Measurements from ENCODE around the gene ADAMTS13. TPM values are rescaled to one million over a fixed set of nuclear protein-coding genes. Genes with fewer than 3 reads are reported as not detected.

Gene ADAMTS13
- total RNA-seq, 1 donor from 2014 or later, result 3.6 TPM

DNA sequence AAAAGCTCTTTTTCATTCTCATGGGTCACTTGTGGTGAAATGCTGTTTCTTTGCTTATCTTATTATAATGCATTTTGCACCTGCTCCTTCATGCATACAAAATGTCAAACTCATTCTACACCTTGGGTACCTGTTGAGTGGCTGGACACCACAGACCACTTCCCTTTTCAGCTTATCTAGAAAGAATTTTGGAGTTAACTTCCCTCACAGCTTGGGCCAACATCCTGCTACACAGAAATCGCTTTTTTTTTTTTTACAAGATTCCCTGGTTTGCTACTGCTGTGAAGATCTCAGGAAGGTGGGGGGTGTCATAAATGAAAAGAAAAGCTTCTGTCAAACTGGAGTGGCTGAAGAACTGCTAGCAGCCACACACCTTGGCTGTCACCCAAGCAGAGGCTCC lies 7.0 kb upstream of the ADAMTS13 start:
- intact Hi-C loops (cut with DNase I), result loop anchor here (5.0 to 10.0 kb wide), 3 partner anchors 38 to 310 kb away; partner anchors contain the start of genes SLC2A6, STKLD1 and SURF4
- ATAC-seq (no peak), DNase-seq (ENCODE audit: missing footprints) (no peak)

DNA sequence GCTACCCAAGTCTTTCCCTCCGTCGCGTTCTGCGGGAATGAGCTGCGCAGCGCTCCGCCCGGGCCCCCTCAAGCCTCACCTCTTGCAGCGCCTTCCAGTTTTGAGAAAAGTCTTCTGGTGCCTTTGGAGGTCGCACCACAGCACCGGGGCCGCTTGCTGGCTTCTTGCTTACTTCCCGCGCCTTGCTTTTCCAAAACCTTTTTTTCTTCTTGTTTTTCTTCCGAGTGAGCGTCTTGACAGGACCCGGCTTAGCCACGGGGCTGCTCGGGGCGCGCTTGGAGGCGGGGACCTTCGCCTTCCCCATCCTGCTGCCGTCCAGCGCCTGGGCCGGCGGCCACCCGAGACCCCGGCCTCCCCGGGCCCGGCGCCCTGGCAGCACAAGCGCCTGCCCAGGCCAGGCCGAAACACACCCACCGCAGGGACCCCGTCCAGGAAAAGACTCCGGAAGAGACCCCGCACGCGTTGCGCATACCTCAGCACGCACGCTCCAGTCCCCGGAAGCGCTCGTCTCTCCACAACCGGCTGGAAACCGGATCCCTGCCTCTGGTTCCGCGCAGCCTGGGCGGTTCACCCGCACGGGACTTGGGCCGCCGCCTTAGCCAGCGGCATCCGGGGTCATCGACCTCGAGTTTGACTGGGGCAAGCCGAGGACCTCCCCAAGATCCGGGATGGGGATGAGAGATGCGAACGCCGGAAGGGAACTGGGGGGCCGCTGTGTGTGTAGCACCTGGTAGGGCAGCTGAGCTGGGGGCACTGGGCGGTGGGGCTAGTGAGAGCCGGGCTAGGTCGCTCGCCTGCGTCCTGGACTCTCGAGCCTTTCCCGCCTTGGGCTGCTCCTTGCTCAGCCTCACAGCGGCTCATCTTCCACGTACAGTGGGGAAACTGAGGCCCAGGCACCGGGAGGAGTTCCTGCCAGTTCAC lies 4.4 kb upstream of the ADAMTS13 start, which contains the start of gene REXO4:
Gene REXO4, minus strand, starts transcription at position 470 of the 921 bp plus-strand sequence. Its CDS starts 166 bp downstream, at position 304.
- peak; percentile 97 for ATAC-seq
- peak; percentile 92 for DNase-seq (ENCODE audit: missing footprints)
- intact Hi-C loops (cut with DNase I), result loop anchor here (5.0 to 10.0 kb wide), 3 partner anchors 40 to 307 kb away; partner anchors contain the start of genes SLC2A6, STKLD1 and SURF4

DNA sequence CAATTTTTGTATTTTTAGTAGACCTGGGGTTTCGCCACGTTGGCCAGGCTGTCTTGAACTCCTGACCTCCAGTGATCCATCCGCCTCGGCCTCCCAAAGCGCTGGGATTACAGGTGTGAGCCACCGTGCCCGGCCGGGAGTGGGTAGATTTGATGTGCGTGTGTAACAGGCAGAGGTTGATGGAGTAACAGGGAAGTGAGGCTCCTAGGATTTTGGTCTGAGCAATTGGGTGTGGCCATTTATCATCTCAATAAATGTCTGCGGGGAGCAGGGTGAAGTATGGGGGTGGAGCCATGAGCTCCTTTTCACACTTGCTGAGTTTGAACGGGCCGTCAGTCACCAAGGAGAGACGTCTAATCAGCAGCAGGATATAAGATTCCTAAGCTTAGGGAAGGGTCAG lies 3.2 kb upstream of the ADAMTS13 start:
- intact Hi-C loops (cut with DNase I), result loop anchor here (5.0 to 10.0 kb wide), 3 partner anchors 42 to 306 kb away; partner anchors contain the start of genes SLC2A6, STKLD1 and SURF4
- DNase-seq (ENCODE audit: missing footprints) (no peak), ATAC-seq (no peak)

DNA sequence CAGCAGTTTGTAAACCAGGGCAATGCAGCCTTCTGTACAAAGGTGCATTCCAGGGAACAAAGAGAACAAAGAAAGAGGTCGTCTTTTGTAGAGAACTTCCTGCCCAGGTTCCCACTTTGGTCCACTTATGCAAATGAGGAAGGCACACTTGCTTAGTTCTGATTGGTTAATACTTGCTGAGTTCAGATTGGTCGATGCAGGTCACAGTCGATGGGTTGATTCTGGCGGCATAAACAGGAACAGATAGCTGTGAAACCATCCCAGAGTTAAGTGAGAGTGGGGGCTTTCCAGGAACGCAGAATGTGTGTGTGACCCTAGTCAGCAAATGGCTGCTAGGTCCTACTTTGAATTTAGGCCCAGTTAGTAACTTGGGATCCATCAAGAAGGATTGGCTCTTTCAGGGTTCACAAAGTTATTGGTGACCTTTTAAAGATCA lies 1.8 kb upstream of the ADAMTS13 start:
- ATAC-seq, result no peak
- no peak for DNase-seq (ENCODE audit: missing footprints)
- intact Hi-C loops (cut with DNase I), result no loop called here

DNA sequence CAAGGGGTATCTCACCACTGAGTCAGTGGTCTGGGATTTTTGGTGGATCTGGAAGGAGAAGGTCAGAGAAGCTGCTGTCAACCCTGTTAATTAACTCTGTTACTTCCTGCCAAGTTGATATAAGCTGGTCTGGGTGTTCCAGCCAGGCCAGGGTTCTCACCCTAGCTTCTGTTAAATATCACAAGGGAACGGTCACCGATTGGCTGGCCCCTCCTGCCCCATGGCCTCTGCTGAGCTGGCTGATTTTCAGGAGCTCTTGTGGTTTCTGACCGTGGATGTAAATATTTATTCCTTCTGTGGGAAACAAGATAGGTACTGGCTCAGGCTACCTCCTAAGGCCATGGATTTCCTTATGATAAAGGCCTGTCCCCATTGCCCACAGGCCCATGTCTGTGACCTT lies 1.0 kb downstream of the ADAMTS13 start:
- DNase-seq (ENCODE audit: missing footprints) (no peak), ATAC-seq (no peak)
- intact Hi-C loops (cut with DNase I), result no loop called here

DNA sequence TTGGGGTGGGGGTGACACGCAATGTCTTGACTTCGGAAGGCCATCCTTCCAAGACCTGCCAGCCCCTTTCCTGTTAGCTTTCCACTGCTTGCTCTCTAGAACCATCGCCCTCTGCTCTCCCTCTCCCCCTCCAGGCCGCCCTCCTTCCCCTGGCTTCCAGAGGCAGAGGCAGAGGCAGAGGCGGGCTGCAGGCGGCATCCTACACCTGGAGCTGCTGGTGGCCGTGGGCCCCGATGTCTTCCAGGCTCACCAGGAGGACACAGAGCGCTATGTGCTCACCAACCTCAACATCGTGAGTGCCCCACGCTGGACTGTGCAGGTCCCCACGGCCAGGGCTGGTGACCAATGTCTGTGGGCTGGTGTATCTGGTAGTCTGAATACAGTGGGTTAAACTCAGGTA lies 2.0 kb downstream of the ADAMTS13 start:
- intact Hi-C loops (cut with DNase I), result no loop called here
- ATAC-seq (no peak), DNase-seq (ENCODE audit: missing footprints) (no peak)

DNA sequence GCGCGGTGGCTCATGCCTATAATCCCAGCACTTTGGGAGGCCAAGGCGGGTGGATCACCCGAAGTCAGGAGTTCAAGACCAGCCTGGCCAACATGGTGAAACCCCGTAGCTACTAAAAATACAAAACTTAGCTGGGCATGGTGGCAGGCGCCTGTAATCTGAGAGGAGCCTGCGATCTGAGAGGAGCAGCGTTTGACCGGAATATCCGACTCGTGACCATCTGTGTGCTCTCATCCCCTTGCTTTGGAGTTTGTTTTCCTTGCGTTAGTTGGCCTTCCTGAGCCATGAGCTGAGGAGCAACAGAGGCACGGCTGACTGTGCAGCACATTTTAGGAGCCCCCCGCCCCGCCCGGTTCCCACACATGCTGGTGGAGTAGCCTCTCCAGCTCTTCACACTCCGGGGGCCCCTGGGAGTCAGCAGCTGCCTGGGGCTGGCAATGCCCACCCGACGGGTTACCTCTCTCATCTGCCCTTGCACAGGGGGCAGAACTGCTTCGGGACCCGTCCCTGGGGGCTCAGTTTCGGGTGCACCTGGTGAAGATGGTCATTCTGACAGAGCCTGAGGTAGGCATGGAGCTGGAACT lies 3.0 kb downstream of the ADAMTS13 start:
- intact Hi-C loops (cut with DNase I), result no loop called here
- no peak for ATAC-seq

DNA sequence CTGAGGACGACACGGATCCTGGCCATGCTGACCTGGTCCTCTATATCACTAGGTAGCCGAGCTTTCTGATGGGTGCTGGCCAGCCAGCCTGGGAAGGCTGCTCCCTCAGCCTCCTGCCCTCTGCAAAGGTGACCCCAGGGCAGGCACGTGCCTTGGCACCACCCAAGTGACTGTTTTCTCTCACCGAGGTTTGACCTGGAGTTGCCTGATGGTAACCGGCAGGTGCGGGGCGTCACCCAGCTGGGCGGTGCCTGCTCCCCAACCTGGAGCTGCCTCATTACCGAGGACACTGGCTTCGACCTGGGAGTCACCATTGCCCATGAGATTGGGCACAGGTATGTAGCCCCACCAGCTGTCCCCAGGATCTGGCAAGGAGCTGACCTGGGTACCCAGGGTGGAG lies 3.8 kb downstream of the ADAMTS13 start:
- no peak for DNase-seq (ENCODE audit: missing footprints)

More for the DNA sequence above, 3.0 kb downstream of the ADAMTS13 start:
- DNase-seq (ENCODE audit: missing footprints), result no peak

DNA sequence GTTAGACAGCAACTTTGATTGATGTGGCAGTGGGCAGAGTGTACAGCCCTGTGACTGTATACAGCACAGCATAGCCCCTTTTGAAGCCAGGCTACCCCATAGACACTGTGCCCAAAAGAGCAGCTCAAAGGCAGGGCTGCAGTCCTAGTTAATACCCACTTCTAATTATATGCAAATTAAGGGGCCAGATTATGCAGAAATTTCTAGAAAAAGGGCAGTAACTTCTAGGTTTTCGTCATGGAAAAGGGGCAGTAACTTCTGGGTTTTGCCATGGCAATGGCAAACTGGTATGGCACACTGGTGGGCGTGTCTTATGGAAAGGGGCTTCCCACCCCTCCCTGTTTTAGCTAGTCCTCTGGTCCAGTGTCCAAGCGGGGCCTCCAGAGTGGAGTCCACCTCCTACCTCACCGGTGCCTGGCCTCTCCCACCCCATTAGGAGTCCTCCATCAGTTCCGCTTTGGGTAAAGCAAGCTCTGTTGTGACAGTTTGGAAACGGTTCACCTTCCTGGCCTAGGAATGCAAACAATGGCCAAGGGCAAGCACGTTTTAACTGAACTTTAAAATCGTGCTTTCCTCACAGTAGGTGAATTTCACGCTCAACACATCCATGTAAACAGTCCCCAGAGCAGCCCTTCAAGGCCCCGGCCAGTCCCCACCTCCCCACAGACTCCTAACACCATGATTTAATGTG lies 5.6 kb downstream of the ADAMTS13 start:
- ATAC-seq, result no peak
- DNase-seq (ENCODE audit: missing footprints), result no peak
- intact Hi-C loops (cut with DNase I), result no loop called here

More for the DNA sequence above, 3.8 kb downstream of the ADAMTS13 start:
- intact Hi-C loops (cut with DNase I), result no loop called here
- ATAC-seq, result no peak

DNA sequence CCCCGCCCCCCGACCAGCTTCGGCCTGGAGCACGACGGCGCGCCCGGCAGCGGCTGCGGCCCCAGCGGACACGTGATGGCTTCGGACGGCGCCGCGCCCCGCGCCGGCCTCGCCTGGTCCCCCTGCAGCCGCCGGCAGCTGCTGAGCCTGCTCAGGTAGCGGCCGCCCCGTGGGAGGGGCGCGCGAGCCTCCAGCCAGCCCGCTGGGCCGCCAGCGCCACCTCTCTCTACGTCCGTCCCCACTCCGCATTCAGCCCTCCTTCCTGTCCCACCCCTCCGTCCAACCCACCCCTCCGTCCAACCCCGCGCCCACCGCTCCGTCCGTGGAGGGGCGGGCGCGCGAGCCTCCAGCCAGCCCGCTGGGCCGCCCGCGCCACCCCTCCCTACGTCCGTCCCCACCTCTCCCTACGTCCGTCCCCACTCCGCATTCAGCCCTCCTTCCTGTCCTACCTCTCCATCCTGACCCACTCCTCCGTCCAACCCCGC lies 6.5 kb downstream of the ADAMTS13 start:
- DNase-seq (ENCODE audit: missing footprints), result no peak
- peak; percentile 23 for ATAC-seq
- intact Hi-C loops (cut with DNase I), result no loop called here

DNA sequence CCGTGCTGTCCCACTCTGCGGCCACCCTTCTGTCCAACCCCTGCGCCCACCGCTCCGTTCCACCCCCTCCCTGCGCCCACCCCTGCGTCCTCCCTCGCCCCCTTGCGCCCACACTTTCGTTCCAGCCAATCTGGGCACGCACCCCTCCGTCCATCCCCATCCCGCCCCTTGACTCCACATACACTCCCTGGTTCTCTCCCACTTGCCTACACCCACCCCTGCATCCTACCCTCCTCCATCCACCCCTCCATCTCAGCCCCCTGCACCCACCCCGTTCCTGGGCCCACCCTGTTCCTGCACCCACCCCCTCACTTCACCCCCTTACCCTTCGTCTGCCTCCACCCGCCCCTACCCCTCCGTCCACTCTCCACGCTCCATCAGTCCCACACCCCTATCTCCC lies 7.0 kb downstream of the ADAMTS13 start:
- intact Hi-C loops (cut with DNase I), result no loop called here
- no peak for ATAC-seq
- DNase-seq (ENCODE audit: missing footprints), result no peak

DNA sequence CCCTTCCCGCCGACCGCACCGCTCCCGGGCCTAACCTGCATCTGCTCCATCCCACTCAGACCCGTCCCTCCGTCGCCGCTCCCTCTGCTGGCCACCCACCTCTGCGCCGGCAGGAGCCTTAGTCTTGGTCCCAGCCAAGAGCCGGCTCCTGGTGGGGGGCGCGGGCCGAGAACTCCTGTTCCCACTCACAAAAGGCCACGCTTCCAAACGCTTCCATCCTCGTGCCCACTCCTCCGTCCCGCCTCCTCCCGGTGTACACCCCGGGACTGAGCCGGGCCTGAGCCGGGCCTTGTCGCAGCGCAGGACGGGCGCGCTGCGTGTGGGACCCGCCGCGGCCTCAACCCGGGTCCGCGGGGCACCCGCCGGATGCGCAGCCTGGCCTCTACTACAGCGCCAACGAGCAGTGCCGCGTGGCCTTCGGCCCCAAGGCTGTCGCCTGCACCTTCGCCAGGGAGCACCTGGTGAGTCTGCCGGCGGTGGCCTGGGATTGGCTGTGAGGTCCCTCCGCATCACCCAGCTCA lies 7.5 kb downstream of the ADAMTS13 start:
- DNase-seq (ENCODE audit: missing footprints) (no peak), ATAC-seq (peak; percentile 53)
- intact Hi-C loops (cut with DNase I), result no loop called here

DNA sequence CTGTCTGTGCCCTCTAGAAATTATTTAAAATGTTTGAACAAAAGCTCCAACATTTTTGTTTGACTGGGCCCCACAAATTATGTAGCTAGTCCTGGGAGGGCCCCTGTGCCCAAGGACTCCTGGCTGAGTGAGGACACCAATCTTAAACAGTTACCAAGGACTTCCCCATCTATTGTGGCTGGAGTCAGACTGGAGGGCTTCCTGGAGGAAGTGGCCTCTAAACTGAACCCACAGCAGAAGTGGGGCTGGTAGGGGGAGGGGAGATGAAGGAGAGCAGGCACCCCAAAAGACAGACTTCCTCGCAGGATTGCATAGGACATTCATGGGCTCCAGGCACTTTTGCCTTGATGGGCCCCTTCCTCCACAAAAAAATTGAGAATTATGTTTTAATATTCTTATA lies 8.1 kb downstream of the ADAMTS13 start:
- DNase-seq (ENCODE audit: missing footprints) (no peak), ATAC-seq (no peak)
- intact Hi-C loops (cut with DNase I), result no loop called here

DNA sequence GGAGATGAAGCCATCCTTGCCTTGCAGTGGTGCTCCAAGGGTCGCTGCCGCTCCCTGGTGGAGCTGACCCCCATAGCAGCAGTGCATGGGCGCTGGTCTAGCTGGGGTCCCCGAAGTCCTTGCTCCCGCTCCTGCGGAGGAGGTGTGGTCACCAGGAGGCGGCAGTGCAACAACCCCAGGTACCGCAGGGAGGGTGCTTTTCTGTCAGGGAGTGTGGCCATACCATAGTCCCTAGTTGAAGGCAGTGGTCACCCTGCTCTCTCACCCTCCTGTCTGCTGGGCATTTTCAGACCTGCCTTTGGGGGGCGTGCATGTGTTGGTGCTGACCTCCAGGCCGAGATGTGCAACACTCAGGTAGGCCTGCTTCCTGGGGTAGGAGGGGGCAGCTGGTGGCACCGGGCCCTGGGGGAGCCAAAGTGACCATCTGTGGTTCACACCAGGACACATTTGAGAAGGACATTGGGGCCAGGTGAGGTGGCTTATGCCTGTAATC lies 11.2 kb downstream of the ADAMTS13 start:
- no peak for DNase-seq (ENCODE audit: missing footprints)
- no peak for ATAC-seq
- intact Hi-C loops (cut with DNase I), result no loop called here

DNA sequence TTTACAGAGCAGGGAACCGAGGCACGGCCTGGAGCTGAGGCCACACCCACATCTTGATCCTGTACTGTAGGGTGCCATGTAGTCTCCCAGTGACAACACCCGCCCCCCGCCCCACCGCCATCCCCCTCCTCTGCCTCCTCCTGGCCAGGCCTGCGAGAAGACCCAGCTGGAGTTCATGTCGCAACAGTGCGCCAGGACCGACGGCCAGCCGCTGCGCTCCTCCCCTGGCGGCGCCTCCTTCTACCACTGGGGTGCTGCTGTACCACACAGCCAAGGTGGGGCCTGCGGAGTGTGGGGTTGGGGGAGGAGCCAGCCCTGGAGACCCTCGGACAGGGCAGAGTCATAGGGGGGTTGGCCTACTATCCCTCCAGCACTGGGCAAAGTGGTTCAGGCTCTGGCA lies 14.5 kb downstream of the ADAMTS13 start:
- intact Hi-C loops (cut with DNase I), result no loop called here
- ATAC-seq (no peak), DNase-seq (ENCODE audit: missing footprints) (no peak)

DNA sequence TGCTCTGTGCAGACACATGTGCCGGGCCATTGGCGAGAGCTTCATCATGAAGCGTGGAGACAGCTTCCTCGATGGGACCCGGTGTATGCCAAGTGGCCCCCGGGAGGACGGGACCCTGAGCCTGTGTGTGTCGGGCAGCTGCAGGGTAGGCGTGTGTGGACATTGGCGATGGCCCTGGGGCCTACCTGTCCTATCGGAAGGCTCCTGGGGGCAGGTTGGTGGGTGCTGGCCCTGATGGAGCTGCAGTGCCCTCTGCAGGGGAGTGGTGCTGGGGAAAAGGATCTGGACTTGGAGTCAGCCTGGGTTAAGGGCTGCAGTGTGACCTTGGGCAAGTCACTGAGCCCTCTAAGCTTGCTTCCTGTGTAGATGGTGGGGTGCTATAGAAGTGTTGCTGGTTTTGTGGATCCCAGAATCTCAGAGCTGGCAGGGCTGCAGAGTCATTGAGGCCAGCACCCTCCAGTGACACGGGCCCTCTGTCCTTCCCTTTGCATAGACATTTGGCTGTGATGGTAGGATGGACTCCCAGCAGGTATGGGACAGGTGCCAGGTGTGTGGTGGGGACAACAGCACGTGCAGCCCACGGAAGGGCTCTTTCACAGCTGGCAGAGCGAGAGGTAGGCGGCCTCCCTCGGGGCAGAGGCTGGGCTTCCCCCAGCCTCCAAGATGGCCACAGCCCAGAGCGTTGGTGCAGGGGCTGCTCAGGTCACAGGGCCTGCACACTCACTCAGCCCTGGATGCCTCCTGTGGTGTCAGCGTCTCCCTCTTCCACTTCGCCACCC lies 15.8 kb downstream of the ADAMTS13 start:
- no peak for DNase-seq (ENCODE audit: missing footprints)
- no peak for ATAC-seq
- intact Hi-C loops (cut with DNase I), result no loop called here

DNA sequence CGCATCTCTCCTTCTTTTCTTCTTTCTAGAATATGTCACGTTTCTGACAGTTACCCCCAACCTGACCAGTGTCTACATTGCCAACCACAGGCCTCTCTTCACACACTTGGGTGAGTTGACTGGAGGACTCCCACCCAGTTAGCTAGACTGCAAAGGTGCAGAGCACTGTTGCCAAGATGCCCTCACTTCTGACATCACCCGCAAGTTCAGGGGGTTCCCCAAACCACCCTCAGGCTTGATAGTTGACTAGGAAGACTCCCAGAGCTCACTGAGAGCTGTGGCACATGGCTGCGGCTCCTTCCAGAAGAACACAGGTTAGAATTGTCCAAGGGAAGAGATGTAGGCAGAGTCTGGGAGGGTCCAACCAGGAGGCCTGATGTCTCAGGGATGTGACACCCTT lies 17.2 kb downstream of the ADAMTS13 start:
- ATAC-seq (no peak), DNase-seq (ENCODE audit: missing footprints) (no peak)
- intact Hi-C loops (cut with DNase I), result no loop called here

DNA sequence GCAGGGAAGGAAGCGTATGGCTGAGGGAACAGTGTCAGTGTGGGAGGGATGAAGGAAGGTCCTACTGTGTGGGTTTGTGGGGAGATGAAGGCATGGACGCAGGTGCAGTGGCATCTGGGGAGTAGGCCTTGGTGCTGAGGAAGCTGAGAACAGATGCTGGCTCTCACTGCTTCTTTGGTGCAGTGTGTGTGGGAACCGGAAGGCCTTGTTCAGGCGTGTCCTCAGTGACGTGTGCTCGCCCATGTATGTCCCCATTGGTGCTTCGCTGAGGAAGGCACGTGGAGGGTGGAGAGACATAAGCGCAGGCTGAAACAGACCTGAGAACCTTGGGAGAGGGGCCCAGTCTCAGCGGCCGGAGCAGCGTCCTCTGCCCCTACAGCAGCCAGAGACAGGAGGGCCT lies 18.7 kb downstream of the ADAMTS13 start:
- no peak for DNase-seq (ENCODE audit: missing footprints)
- intact Hi-C loops (cut with DNase I), result no loop called here
- no peak for ATAC-seq

Measured in Right ventricle myocardium inferior (tissue), 1 donor.